CD14-positive monocyte (primary cell): ENCODE results near the gene PLPP2. TPM values are rescaled to one million over a fixed set of nuclear protein-coding genes. Genes with fewer than 3 reads are reported as not detected.
"Not testable (repeated sequence)": the region's sequence is repeated elsewhere in the genome, so short reads cannot be mapped to it uniquely, and the experiment has no call there.

Experiments
- DNase-seq, 3 donors: peaks; one replicate each; pipeline ENCODE4 v3.0.0-alpha.2; 2011 to 2022
- H2AFZ ChIP-seq: 2 replicates; pipeline ENCODE4 v1.6.0; 2012; ENCODE audit warnings: mild to moderate bottlenecking, low read depth, low read length, inconsistent platforms; ENCODE audit not compliant: insufficient read depth, poor library complexity, severe bottlenecking
- H3K27ac ChIP-seq, 2 donors: 1 replicate in 1 of 2; 2 replicates in 1 of 2; pipeline ENCODE4 v1.5.1; 2012 to 2013; ENCODE audit warnings: low read length in 2 of 2, control low read depth in 1 of 2, inconsistent platforms in 1 of 2, low read depth in 1 of 2, mild to moderate bottlenecking in 1 of 2
- H3K27me3 ChIP-seq, 2 donors: one replicate each; pipeline versions ENCODE4 v1.6.0 to v1.6.1; 2011 to 2013; ENCODE audit warnings: low read length in 2 of 2; ENCODE audit not compliant: control insufficient read depth in 2 of 2, insufficient read depth in 2 of 2
- H3K36me3 ChIP-seq, 2 donors: replicated peaks in 1 of 2; 1 replicate in 1 of 2; 2 replicates in 1 of 2; pipeline versions ENCODE4 v1.5.1 to v1.6.1; 2012 to 2013; ENCODE audit warnings: low read length in 2 of 2, control low read depth in 1 of 2, inconsistent platforms in 1 of 2, mild to moderate bottlenecking in 1 of 2; ENCODE audit not compliant: insufficient read depth in 2 of 2, control insufficient read depth in 1 of 2
- H3K4me1 ChIP-seq, 2 donors: 1 replicate in 1 of 2; 2 replicates in 1 of 2; pipeline versions ENCODE4 v1.5.1 to v1.6.1; 2012 to 2013; ENCODE audit warnings: low read length in 2 of 2, control low read depth in 1 of 2, inconsistent platforms in 1 of 2, mild to moderate bottlenecking in 1 of 2, moderate library complexity in 1 of 2; ENCODE audit not compliant: insufficient read depth in 2 of 2, control insufficient read depth in 1 of 2
- H3K4me2 ChIP-seq: replicated peaks from 2 replicates; pipeline ENCODE3; 2012; ENCODE audit warnings: low read length, moderate library complexity, mild to moderate bottlenecking; ENCODE audit not compliant: poor library complexity, severe bottlenecking; ENCODE audit errors: extremely low read depth
- H3K4me3 ChIP-seq, 3 experiments: fragments of 200-600 bp in 1 of 3; sonication (generic) in 1 of 3; replicated peaks in 1 of 3; 1 replicate in 2 of 3; 2 replicates in 1 of 3; pipeline ENCODE4 v1.5.1; 2011 to 2013; ENCODE audit warnings: low read length in 3 of 3, mild to moderate bottlenecking in 3 of 3, control low read depth in 2 of 3, low read depth in 2 of 3, inconsistent platforms in 1 of 3, moderate library complexity in 1 of 3
- H3K79me2 ChIP-seq: 2 replicates; pipeline ENCODE4 v1.6.0; 2012; ENCODE audit warnings: mild to moderate bottlenecking, control low read depth, inconsistent platforms, low read length, moderate library complexity; ENCODE audit not compliant: insufficient read depth
- H3K9ac ChIP-seq: 2 replicates; pipeline ENCODE4 v1.6.0; 2017; ENCODE audit warnings: low read length, mild to moderate bottlenecking; ENCODE audit not compliant: insufficient read depth, poor library complexity, severe bottlenecking
- H3K9me3 ChIP-seq, 2 donors: replicated peaks in 1 of 2; 1 replicate in 1 of 2; 2 replicates in 1 of 2; pipeline versions ENCODE4 v1.5.1 to v1.6.1; 2012 to 2013; ENCODE audit warnings: low read length in 2 of 2, control low read depth in 1 of 2; ENCODE audit not compliant: control insufficient read depth in 1 of 2, insufficient read depth in 1 of 2
- H4K20me1 ChIP-seq: 2 replicates; pipeline ENCODE4 v1.6.0; 2012; ENCODE audit warnings: mild to moderate bottlenecking, low read length, control low read depth, moderate library complexity; ENCODE audit not compliant: insufficient read depth
- H3K27ac Mint-ChIP-seq, 7 donors: one replicate each; pipeline ENCODE4 v1.8.0; 2020; ENCODE audit warnings: mild to moderate bottlenecking in 7 of 7, mixed read lengths in 7 of 7, moderate library complexity in 6 of 7, inconsistent platforms in 2 of 7
- H3K27me3 Mint-ChIP-seq, 3 donors: one replicate each; pipeline ENCODE4 v1.8.0; 2021 to 2022; ENCODE audit warnings: low read depth in 3 of 3, mild to moderate bottlenecking in 3 of 3, mixed read lengths in 3 of 3, moderate library complexity in 3 of 3, inconsistent platforms in 1 of 3
- H3K36me3 Mint-ChIP-seq, 2 donors: one replicate each; pipeline ENCODE4 v1.8.0; 2020; ENCODE audit warnings: mixed read lengths in 2 of 2, inconsistent platforms in 1 of 2, mild to moderate bottlenecking in 1 of 2
- H3K4me1 Mint-ChIP-seq: one replicate; pipeline ENCODE4 v1.8.0; 2020; ENCODE audit warnings: mild to moderate bottlenecking, mixed read lengths
- H3K4me3 Mint-ChIP-seq, 2 donors: one replicate each; pipeline ENCODE4 v1.8.0; 2020; ENCODE audit warnings: mild to moderate bottlenecking in 2 of 2, mixed read lengths in 2 of 2, moderate library complexity in 1 of 2
- H3K9me3 Mint-ChIP-seq, 7 donors: one replicate each; pipeline ENCODE4 v1.8.0; 2020 to 2022; ENCODE audit warnings: mixed read lengths in 7 of 7, mild to moderate bottlenecking in 6 of 7, moderate library complexity in 6 of 7, inconsistent platforms in 2 of 7
- CTCF ChIP-seq: fragments of 200-600 bp; IDR thresholded peaks from one replicate; pipeline ENCODE4 v1.8.0; 2022; ENCODE audit warnings: antibody characterized with exemption, mild to moderate bottlenecking
- WGBS: methylation state at CpG from one replicate; pipeline ENCODE4 v1.1.5; 2013; ENCODE audit warnings: missing lambda C conversion rate; ENCODE audit not compliant: insufficient coverage; 5-methylcytosine and 5-hydroxymethylcytosine counted together
- intact Hi-C, 2 donors: fragments of 100-400 bp; cut with micrococcal nuclease; formaldehyde crosslinking; loops; one replicate each; pipeline versions ENCODE4 v1.15.0 to v1.15.1; 2023
- polyA plus RNA-seq, 3 donors: library from polyadenylated mRNA; depleted of rRNA in 1 of 3; unstranded in 2 of 3; stranded (reverse) in 1 of 3; fragments of 300-500 nt in 2 of 3; fragments of >200 nt in 1 of 3; fragmentation: Illumina TruSeq in 2 of 3; gene quantifications; 1 replicate in 2 of 3; 2 replicates in 1 of 3; pipeline ENCODE4 v1.2.3, GENCODE V29; 2012 to 2021

PLPP2 gene
- polyA plus RNA-seq, 3 donors, result 0.01 TPM; not detected in 2

DNA sequence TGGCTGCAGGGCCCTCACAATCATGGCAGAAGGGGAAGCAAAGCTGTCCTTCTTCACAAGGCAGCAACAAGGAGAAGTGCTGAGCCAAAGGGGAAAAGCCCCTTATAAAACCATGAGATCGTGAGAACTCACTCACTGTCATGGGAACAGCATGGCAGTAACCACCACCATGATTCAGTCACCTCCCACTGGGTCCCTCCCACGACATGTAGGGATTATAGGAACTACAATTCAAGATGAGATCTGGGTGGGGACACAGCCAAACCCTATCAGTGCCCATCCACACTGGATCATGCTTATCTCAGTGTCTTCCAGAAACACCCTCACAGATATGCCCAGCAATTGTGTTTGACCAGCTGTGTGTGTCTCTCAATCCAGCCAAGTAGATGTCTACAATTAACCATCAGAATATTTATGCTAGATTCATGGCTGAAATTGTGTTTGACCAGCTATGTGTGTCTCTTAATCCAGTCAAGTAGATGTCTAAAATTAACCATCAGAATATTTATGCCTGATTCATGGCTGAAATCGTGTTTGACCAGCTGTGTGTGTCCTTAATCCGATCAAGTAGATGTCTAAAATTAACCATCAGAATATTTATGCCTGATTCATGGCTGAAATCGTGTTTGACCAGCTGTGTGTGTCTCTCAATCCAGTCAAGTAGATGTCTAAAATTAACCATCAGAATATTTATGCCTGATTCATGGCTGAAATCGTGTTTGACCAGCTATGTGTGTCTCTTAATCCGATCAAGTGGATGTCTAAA, 38.6 kb downstream of the PLPP2 start:
- H3K36me3 ChIP-seq, H3K27ac ChIP-seq, H2AFZ ChIP-seq, H3K9me3 ChIP-seq, H3K4me1 ChIP-seq, intact Hi-C loops, H3K4me2 ChIP-seq, H3K4me3 ChIP-seq, H3K79me2 ChIP-seq, H3K4me3 Mint-ChIP-seq, H3K4me1 Mint-ChIP-seq, H3K27ac Mint-ChIP-seq, H3K9ac ChIP-seq, H3K36me3 Mint-ChIP-seq, H3K27me3 ChIP-seq, H4K20me1 ChIP-seq, H3K9me3 Mint-ChIP-seq: not testable (repeated sequence)
- peak in 1 of 3 donors; percentile 20 for DNase-seq
- peaks cover 8 to 17% (median 10%) of the 10 kb centered on the region in 3 donors for H3K27me3 Mint-ChIP-seq
- WGBS, result no CpG with 5 or more reads among the region's 7 CpGs

- H3K4me1 Mint-ChIP-seq, result no peaks in the 10 kb centered on the region
- no peak overlapping the region for H3K9ac ChIP-seq
- H3K27me3 Mint-ChIP-seq, result peaks cover 1 to 2% (median 2%) of the 10 kb centered on the region in 3 donors
- no peak for TF ChIP-seq CTCF
- peaks cover 0 to 5% (median 4%) of the 10 kb centered on the region in 7 donors for H3K9me3 Mint-ChIP-seq
- intact Hi-C loops, result no loop called here
- H3K4me3 ChIP-seq, result no peak overlapping the region
- H2AFZ ChIP-seq, result no peak overlapping the region
- H3K27ac Mint-ChIP-seq, result no peak overlapping the region
- no peaks in the 10 kb centered on the region for H4K20me1 ChIP-seq
- DNase-seq, result no peak
- peaks cover 0 to 3% of the 10 kb centered on the region in 2 donors for H3K9me3 ChIP-seq
- no peaks in the 10 kb centered on the region for H3K27me3 ChIP-seq
- H3K79me2 ChIP-seq, result no peaks in the 10 kb centered on the region
- 75% methylated on average over 48 of the region's 48 CpGs for WGBS
- no peak overlapping the region for H3K27ac ChIP-seq
- H3K4me2 ChIP-seq, result no peak overlapping the region
- no peak overlapping the region for H3K4me3 Mint-ChIP-seq
- no peaks in the 10 kb centered on the region for H3K36me3 ChIP-seq
- no peaks in the 10 kb centered on the region for H3K36me3 Mint-ChIP-seq
- H3K4me1 ChIP-seq, result no peaks in the 10 kb centered on the region
Observed at GRCh38 chr19:246551-246950, 44.7 kb downstream of the PLPP2 start.

GRCh38 chr19:245900-246299, 45.3 kb downstream of the PLPP2 start:
- DNase-seq, H3K4me1 ChIP-seq, H3K4me2 ChIP-seq, H3K9me3 Mint-ChIP-seq, H3K27me3 ChIP-seq, H3K36me3 ChIP-seq, H4K20me1 ChIP-seq, H3K9me3 ChIP-seq, H3K27ac ChIP-seq, H2AFZ ChIP-seq, H3K36me3 Mint-ChIP-seq, H3K9ac ChIP-seq, H3K79me2 ChIP-seq, H3K4me3 ChIP-seq, H3K4me1 Mint-ChIP-seq, intact Hi-C loops, H3K4me3 Mint-ChIP-seq, H3K27me3 Mint-ChIP-seq, H3K27ac Mint-ChIP-seq: not testable (repeated sequence)
- 82% methylated on average over 6 of the region's 13 CpGs for WGBS
